ENCODE results near the gene TTPAL. TPM values are rescaled to one million over a fixed set of nuclear protein-coding genes. Genes with fewer than 3 reads are reported as not detected.

Gene TTPAL
- polyA plus RNA-seq, 1 of the 3 experiments (the other 2 are of a cell fraction): 5.7 TPM

GRCh38 chr20:44541992-44542391 is 66.3 kb downstream of the TTPAL start:
- no peak overlapping the region for H3K27ac ChIP-seq (ENCODE audit: low read depth in 2 of 2, low read length in 1 of 2)
- no peak overlapping the region for H3K4me3 ChIP-seq (ENCODE audit: low read depth in 2 of 2, low read length in 1 of 2)
- ChIA-PET CTCF (interaction anchor here (0.8 to 1.2 kb wide), 2 partner anchors 67 to 142 kb away, joined by 3 to 4 read pairs; no protein-coding TSS in a partner anchor), POLR2A (no interaction called here)
- no peak overlapping the region for H2AFZ ChIP-seq (ENCODE audit: low read depth)
- H3K9me2 ChIP-seq: no peaks in the 10 kb centered on the region
- H4K20me1 ChIP-seq (ENCODE audit: insufficient read depth): no peaks in the 10 kb centered on the region
- no peaks in the 10 kb centered on the region for H3F3A ChIP-seq (replicated peaks; ENCODE audit: insufficient read depth)
- peaks cover 79% of the 10 kb centered on the region for H3K79me2 ChIP-seq (ENCODE audit: insufficient read depth)
- no peaks in the 10 kb centered on the region for H3K9me3 ChIP-seq
- 88% methylated on average over 4 of the region's 4 CpGs for WGBS (ENCODE audit: low lambda C conversion rate)
- no peak for DNase-seq
- no peak overlapping the region for H3K9ac ChIP-seq
- no peaks in the 10 kb centered on the region for H3K36me3 ChIP-seq (replicated peaks in 1 of 2; ENCODE audit: control insufficient read depth in 1 of 2, insufficient read depth in 2 of 2, low read length in 1 of 2)
- no peak overlapping the region for H3K4me2 ChIP-seq
- TF ChIP-seq IRF3 (IDR thresholded peaks at IDR 0.05; ENCODE audit: low read depth, low read length) (no peak), EZH2phosphoT487 (IDR thresholded peaks at IDR 0.05; ENCODE audit: borderline replicate concordance, low read depth) (no peak), GABPA (IDR thresholded peaks at IDR 0.05; ENCODE audit: low read depth) (no peak), RCOR1 (IDR thresholded peaks at IDR 0.05; ENCODE audit: low read length) (no peak), JUND (IDR thresholded peaks at IDR 0.05) (no peak), SIN3A (IDR thresholded peaks at IDR 0.05; ENCODE audit: borderline replicate concordance, low read depth, low read length) (no peak), TCF12 (IDR thresholded peaks at IDR 0.05) (no peak), RFX5 (IDR thresholded peaks at IDR 0.05; ENCODE audit: low read length) (no peak), ELF1 (IDR thresholded peaks at IDR 0.05) (no peak), GATA2 (CRISPR knock-in tag; IDR thresholded peaks at IDR 0.05) (no peak), FOXJ3 (CRISPR knock-in tag; IDR thresholded peaks at IDR 0.05) (no peak), NFIC (IDR thresholded peaks at IDR 0.05; ENCODE audit: borderline replicate concordance) (no peak)
- TF ChIP-seq, protein P1, sequence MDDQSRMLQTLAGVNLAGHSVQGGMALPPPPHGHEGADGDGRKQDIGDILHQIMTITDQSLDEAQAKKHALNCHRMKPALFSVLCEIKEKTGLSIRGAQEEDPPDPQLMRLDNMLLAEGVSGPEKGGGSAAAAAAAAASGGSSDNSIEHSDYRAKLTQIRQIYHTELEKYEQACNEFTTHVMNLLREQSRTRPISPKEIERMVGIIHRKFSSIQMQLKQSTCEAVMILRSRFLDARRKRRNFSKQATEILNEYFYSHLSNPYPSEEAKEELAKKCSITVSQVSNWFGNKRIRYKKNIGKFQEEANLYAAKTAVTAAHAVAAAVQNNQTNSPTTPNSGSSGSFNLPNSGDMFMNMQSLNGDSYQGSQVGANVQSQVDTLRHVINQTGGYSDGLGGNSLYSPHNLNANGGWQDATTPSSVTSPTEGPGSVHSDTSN (IDR thresholded peaks at IDR 0.05): no peak
- TF ChIP-seq, protein P2, sequence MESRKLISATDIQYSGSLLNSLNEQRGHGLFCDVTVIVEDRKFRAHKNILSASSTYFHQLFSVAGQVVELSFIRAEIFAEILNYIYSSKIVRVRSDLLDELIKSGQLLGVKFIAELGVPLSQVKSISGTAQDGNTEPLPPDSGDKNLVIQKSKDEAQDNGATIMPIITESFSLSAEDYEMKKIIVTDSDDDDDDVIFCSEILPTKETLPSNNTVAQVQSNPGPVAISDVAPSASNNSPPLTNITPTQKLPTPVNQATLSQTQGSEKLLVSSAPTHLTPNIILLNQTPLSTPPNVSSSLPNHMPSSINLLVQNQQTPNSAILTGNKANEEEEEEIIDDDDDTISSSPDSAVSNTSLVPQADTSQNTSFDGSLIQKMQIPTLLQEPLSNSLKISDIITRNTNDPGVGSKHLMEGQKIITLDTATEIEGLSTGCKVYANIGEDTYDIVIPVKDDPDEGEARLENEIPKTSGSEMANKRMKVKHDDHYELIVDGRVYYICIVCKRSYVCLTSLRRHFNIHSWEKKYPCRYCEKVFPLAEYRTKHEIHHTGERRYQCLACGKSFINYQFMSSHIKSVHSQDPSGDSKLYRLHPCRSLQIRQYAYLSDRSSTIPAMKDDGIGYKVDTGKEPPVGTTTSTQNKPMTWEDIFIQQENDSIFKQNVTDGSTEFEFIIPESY (IDR thresholded peaks at IDR 0.05; ENCODE audit: borderline replicate concordance, low read depth): no peak
- TF ChIP-seq, protein P3, sequence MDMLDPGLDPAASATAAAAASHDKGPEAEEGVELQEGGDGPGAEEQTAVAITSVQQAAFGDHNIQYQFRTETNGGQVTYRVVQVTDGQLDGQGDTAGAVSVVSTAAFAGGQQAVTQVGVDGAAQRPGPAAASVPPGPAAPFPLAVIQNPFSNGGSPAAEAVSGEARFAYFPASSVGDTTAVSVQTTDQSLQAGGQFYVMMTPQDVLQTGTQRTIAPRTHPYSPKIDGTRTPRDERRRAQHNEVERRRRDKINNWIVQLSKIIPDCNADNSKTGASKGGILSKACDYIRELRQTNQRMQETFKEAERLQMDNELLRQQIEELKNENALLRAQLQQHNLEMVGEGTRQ (IDR thresholded peaks at IDR 0.05; ENCODE audit: borderline replicate concordance, low read depth, low read length): no peak
- no peaks in the 10 kb centered on the region for H3K27me3 ChIP-seq (ENCODE audit: insufficient read depth)
- H3K4me1 ChIP-seq (ENCODE audit: control insufficient read depth in 1 of 2, insufficient read depth in 2 of 2, low read depth in 1 of 2, low read length in 1 of 2): 0 out of 4 replicates have a peak, but pooled peaks cover 0 to 7% of the 10 kb centered on the region in 2 experiments
